Measurements from ENCODE around the gene SLC25A23. TPM values are rescaled to one million over a fixed set of nuclear protein-coding genes. Genes with fewer than 3 reads are reported as not detected.

The SLC25A23 gene
- total and polyA plus RNA-seq, 4 donors = 9.3 to 34.6 (median 22.7) TPM

DNA sequence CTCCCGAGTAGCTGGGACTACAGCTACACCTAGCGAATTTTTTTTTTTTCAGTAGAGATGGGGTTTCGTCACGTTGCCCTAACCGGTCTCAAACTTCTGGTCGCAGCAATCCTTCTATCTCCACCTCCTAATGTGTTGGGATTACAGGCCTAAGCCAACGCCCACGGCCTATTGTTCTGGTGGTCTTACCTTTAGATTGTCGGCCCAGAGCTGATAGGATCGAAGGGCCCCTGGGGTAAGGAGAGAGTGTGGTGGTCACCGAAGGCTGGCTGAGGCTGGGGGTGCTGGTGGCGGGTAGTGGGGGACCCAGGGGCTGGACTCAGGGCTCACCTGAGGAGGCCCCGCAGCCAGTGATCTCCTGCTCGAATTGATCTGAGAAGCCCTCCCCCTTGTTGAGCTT is 11.5 kb upstream of the SLC25A23 start:
- no peak overlapping the region for H3K9ac ChIP-seq (ENCODE audit: low read depth in 1 of 2, low read length in 2 of 2)
- 86% methylated on average over 14 of the region's 14 CpGs for WGBS
- peaks cover 0 to 6% (median under 1%) of the 10 kb centered on the region in 4 donors for H3K4me1 ChIP-seq (ENCODE audit: control insufficient read depth in 4 of 4, insufficient read depth in 4 of 4, low read length in 3 of 4)
- no peaks in the 10 kb centered on the region for H3K9me3 ChIP-seq (ENCODE audit: control insufficient read depth in 4 of 4, low read length in 3 of 4)
- no peak for TF ChIP-seq NR2F2 (IDR thresholded peaks at IDR 0.05)
- TF ChIP-seq, protein P1, sequence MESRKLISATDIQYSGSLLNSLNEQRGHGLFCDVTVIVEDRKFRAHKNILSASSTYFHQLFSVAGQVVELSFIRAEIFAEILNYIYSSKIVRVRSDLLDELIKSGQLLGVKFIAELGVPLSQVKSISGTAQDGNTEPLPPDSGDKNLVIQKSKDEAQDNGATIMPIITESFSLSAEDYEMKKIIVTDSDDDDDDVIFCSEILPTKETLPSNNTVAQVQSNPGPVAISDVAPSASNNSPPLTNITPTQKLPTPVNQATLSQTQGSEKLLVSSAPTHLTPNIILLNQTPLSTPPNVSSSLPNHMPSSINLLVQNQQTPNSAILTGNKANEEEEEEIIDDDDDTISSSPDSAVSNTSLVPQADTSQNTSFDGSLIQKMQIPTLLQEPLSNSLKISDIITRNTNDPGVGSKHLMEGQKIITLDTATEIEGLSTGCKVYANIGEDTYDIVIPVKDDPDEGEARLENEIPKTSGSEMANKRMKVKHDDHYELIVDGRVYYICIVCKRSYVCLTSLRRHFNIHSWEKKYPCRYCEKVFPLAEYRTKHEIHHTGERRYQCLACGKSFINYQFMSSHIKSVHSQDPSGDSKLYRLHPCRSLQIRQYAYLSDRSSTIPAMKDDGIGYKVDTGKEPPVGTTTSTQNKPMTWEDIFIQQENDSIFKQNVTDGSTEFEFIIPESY (IDR thresholded peaks at IDR 0.05) = no peak
- no peak for TF ChIP-seq FOXA1 (IDR thresholded peaks at IDR 0.05)
- TF ChIP-seq, protein P2, sequence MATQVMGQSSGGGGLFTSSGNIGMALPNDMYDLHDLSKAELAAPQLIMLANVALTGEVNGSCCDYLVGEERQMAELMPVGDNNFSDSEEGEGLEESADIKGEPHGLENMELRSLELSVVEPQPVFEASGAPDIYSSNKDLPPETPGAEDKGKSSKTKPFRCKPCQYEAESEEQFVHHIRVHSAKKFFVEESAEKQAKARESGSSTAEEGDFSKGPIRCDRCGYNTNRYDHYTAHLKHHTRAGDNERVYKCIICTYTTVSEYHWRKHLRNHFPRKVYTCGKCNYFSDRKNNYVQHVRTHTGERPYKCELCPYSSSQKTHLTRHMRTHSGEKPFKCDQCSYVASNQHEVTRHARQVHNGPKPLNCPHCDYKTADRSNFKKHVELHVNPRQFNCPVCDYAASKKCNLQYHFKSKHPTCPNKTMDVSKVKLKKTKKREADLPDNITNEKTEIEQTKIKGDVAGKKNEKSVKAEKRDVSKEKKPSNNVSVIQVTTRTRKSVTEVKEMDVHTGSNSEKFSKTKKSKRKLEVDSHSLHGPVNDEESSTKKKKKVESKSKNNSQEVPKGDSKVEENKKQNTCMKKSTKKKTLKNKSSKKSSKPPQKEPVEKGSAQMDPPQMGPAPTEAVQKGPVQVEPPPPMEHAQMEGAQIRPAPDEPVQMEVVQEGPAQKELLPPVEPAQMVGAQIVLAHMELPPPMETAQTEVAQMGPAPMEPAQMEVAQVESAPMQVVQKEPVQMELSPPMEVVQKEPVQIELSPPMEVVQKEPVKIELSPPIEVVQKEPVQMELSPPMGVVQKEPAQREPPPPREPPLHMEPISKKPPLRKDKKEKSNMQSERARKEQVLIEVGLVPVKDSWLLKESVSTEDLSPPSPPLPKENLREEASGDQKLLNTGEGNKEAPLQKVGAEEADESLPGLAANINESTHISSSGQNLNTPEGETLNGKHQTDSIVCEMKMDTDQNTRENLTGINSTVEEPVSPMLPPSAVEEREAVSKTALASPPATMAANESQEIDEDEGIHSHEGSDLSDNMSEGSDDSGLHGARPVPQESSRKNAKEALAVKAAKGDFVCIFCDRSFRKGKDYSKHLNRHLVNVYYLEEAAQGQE (IDR thresholded peaks at IDR 0.05) = no peak
- TF ChIP-seq EGR1 (IDR thresholded peaks at IDR 0.05; ENCODE audit: low read depth in 2 of 2) = no peak
- no peak for TF ChIP-seq HNF4A (conservative IDR thresholded peaks at IDR 0.05)
- no peak for TF ChIP-seq RXRA (IDR thresholded peaks at IDR 0.05)
- TF ChIP-seq GABPA (IDR thresholded peaks at IDR 0.05 in 1 of 2, conservative IDR thresholded peaks at IDR 0.05 in 1 of 2) = no peak
- no peak for DNase-seq (ENCODE audit: low spot score)
- no peak overlapping the region for H3K4me3 ChIP-seq (ENCODE audit: low read depth in 1 of 3, low read length in 3 of 3)
- no peak overlapping the region for H3K27ac ChIP-seq (ENCODE audit: low read depth in 1 of 2, low read length in 2 of 2)
- no peaks in the 10 kb centered on the region for H3K27me3 ChIP-seq (ENCODE audit: control insufficient read depth in 4 of 4, insufficient read depth in 4 of 4, low read length in 3 of 4)
- peaks cover 3 to 7% (median 5%) of the 10 kb centered on the region in 4 donors for H3K36me3 ChIP-seq (ENCODE audit: control insufficient read depth in 4 of 4, insufficient read depth in 3 of 4, low read depth in 1 of 4, low read length in 3 of 4)

DNA sequence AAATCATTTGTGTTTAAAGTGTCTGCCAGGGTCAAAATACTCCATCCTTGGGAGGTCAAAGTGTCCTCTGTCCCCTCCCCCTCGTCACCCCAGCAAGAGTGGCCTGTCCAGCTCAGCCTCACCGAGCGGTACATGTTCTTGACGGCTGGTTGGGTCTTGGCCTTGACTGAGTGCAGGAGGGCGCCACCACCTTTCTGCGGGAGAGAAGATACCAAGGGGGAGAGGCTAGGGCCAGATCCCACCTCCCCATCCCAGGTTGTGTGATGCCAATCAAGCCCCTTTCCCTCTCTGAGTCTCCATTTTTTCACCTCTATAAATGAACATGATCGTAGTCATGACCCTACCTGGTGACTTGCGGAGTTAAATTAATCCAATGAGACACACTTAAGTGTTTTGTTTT is 10.6 kb upstream of the SLC25A23 start:
- 88% methylated on average over 8 of the region's 8 CpGs for WGBS
- no peak for TF ChIP-seq NR2F2 (IDR thresholded peaks at IDR 0.05)
- no peak for TF ChIP-seq HNF4G (IDR thresholded peaks at IDR 0.05)
- TF ChIP-seq, protein P2 (IDR thresholded peaks at IDR 0.05) = no peak
- TF ChIP-seq YY1 (IDR thresholded peaks at IDR 0.05) = no peak
- no peak for TF ChIP-seq SP1 (IDR thresholded peaks at IDR 0.05)
- no peak for TF ChIP-seq RAD21 (IDR thresholded peaks at IDR 0.05)
- TF ChIP-seq HNF4A (conservative IDR thresholded peaks at IDR 0.05) = no peak
- no peak for TF ChIP-seq RXRA (IDR thresholded peaks at IDR 0.05)
- TF ChIP-seq, protein P3, sequence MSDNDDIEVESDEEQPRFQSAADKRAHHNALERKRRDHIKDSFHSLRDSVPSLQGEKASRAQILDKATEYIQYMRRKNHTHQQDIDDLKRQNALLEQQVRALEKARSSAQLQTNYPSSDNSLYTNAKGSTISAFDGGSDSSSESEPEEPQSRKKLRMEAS (IDR thresholded peaks at IDR 0.05) = no peak
- TF ChIP-seq EGR1 (IDR thresholded peaks at IDR 0.05; ENCODE audit: low read depth in 2 of 2) = no peak
- TF ChIP-seq JUND (IDR thresholded peaks at IDR 0.05) = no peak
- no peak for TF ChIP-seq FOXA1 (IDR thresholded peaks at IDR 0.05)
- no peak for TF ChIP-seq GABPA (IDR thresholded peaks at IDR 0.05 in 1 of 2, conservative IDR thresholded peaks at IDR 0.05 in 1 of 2)
- TF ChIP-seq TAF1 (conservative IDR thresholded peaks at IDR 0.05) = no peak
- TF ChIP-seq, protein P1 (IDR thresholded peaks at IDR 0.05) = no peak
- TF ChIP-seq CTCF (IDR thresholded peaks at IDR 0.05; ENCODE audit: low read depth, low read length, missing input control) = no peak
- peaks cover 3 to 9% (median 5%) of the 10 kb centered on the region in 4 donors for H3K36me3 ChIP-seq (ENCODE audit: control insufficient read depth in 4 of 4, insufficient read depth in 3 of 4, low read depth in 1 of 4, low read length in 3 of 4)

More for the DNA sequence above, 10.6 kb upstream of the SLC25A23 start:
- Histone ChIP-seq H3K4me1 (ENCODE audit: control insufficient read depth in 4 of 4, insufficient read depth in 4 of 4, low read length in 3 of 4) (peaks cover 0 to 3% (median under 1%) of the 10 kb centered on the region in 4 donors), H3K27me3 (ENCODE audit: control insufficient read depth in 4 of 4, insufficient read depth in 4 of 4, low read length in 3 of 4) (no peaks in the 10 kb centered on the region), H3K27ac (ENCODE audit: low read depth in 1 of 2, low read length in 2 of 2) (no peak overlapping the region), H3K9ac (ENCODE audit: low read depth in 1 of 2, low read length in 2 of 2) (no peak overlapping the region), H3K4me3 (ENCODE audit: low read depth in 1 of 3, low read length in 3 of 3) (no peak overlapping the region), H3K9me3 (ENCODE audit: control insufficient read depth in 4 of 4, low read length in 3 of 4) (no peaks in the 10 kb centered on the region)
- DNase-seq (ENCODE audit: low spot score) = no peak
